ENCODE results near the gene TMPRSS3.

Gene TMPRSS3

DNA sequence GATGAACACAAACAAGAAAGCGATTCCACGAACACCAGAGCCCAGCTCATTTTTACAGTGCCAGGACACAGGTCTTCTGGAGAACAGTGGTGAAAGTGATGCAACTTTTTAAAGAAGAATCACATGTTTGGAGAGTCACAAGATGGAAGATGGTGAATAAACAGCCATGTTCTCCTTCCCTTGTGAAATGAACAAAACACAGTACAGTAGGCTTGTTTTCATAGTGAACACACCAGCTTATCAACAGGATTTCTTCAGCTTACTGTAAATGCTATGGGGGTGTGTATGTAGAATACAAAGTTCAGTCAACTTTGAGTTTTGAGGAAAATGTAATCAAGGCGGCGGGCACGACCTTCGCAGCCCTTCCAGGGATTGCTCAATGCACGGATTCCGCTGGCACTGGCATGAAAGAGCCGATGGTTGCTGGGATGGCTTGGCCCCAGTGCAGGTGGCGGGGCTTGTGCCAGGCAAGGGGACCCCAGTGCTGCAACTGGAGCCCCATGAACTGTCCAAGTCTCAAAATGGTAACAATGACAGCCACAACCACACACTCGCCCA is 9.7 kb downstream of the TMPRSS3 start:
- DNase-seq = no peak

DNA sequence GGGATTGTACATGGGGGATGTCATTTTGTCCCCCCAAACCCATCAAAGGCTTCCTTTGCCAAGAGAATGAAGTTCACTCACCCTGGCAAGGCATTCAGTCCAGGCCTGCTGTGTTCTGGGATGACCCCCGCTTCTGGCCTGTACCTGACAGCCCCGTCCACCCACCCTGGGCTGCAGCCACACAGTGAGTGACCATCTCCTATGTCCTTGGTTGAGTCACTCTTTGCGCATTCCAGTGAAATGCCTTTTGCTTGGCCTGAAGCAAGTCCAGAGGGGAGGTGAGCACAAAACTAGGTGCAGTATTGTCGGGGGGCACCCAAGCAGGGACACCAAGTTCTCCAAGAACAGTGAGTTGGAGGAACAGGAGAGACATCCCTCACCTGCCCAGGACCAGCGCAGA is 10.2 kb downstream of the TMPRSS3 start:
- no peak for DNase-seq

DNA sequence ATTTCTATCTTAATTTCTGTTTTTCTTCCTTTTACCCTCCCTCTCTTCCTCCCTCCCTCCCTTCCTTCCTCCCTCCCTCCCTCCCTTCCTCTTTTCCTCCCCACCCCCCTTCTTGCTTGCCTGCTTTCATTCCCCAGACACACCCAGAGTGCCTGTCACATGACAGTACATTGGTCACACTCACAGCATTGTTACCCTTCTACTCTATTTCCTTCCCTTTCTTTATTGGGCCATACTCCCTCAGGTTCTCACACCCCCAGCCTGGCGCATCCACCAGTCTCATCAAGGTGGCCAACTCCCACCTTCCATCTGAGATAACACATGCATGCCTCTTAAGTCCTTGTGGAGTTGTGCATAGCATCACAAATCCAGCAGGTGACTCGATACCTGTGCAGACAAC is 10.9 kb downstream of the TMPRSS3 start:
- no peak for DNase-seq

DNA sequence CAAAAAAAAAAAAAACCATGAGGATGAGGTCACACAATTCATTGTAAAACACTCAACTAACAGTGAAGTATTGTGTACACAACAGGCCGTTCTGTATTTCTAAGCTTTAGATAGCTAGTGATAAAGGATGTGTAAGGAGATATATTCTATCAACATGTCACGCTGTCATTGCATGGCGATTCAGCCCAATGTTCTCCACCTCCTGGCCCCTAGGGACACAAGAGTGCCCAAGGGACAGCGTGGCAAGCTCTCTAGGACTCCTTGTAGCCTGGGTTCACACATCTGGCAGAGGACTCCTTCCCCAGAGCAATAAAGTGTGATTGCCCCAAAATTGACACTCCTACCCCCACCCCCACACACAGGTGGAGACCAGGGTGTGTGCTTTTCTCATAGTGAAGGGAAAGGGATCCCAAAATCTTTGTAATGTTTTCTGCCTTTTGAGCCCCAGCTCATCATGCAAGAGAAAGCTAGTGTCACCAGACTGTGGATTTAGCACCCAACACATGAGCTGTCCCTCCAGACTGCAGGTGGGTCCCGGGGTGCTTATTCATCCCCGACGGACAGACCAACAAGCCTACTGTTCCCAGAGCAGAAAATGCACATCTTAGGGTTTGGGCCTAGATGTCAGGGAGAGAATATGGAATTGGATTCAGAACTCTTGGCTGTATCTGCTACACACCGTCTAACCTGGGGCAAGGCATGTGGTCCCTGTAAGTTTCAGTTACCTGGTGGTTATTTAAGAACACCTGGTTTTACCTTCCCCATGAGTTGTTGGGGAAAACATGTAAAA is 11.5 kb downstream of the TMPRSS3 start:
- DNase-seq = no peak

DNA sequence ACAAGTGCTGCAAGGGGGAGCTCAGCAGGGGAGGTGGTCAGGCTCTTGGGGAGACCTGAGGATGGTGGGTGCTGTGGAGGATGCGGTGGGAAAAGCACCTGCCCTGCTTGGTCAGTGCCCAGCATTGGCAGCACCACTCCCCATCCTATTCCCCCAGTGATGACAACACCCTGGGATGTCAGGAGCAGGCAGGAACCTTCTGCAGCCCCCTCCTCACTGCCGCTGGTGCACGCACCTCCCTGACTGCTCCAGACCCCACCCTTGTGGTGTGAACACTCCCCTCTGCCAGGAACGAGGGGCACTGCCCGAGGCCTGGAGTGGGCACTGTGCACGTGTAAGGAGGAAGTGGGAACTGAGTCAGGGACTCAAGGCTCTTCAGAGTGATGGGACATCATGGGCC is 12.5 kb downstream of the TMPRSS3 start:
- DNase-seq = no peak

DNA sequence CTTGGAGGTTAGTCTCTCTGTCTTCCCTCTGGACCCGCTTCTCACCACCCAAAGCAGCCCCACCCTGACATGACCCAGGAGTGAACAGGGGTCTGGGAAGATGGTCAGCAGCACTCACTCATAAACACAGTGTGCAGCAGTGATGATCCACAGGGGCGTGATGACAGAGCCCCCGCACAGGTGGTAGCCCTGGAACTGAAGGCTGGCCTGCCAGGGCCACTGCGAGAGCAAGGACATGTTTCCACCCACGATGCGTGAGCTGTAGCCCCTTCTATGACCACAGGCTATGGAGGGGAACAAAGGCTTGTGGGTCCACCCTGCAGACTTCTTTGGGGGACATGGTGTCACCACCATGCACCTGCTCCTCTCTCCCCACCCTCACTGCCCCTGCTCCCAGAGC is 12.9 kb downstream of the TMPRSS3 start:
- no peak for DNase-seq

DNA sequence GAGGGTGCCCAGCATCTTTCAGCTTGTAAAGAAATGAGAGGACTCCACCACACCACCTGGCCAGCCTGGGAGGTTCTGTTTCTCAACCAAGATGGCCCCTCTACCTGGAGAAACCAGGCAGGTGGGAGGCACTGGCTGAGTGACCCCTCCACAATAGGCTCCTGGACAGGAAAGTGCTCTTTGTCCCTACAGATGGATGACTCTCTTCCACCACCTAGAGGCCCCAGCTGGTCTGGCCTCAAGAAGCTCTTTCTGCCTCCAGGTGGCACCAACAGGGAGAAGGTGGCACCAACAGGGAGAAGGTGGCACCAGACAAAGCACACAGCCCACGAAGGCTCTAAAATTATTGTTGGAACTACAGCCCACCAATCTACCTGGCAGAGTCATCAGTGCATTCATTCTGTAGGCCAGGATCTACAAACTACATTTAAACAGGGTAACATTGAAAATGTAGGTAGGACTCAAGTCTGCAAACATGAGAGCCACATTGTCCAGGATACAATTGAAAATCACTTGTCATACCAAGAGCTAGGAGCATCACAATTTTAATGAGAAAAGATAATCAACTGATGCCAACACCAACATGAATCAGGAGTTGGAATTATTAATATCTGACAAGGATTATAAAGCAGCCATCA is 14.4 kb downstream of the TMPRSS3 start:
- no peak for DNase-seq

DNA sequence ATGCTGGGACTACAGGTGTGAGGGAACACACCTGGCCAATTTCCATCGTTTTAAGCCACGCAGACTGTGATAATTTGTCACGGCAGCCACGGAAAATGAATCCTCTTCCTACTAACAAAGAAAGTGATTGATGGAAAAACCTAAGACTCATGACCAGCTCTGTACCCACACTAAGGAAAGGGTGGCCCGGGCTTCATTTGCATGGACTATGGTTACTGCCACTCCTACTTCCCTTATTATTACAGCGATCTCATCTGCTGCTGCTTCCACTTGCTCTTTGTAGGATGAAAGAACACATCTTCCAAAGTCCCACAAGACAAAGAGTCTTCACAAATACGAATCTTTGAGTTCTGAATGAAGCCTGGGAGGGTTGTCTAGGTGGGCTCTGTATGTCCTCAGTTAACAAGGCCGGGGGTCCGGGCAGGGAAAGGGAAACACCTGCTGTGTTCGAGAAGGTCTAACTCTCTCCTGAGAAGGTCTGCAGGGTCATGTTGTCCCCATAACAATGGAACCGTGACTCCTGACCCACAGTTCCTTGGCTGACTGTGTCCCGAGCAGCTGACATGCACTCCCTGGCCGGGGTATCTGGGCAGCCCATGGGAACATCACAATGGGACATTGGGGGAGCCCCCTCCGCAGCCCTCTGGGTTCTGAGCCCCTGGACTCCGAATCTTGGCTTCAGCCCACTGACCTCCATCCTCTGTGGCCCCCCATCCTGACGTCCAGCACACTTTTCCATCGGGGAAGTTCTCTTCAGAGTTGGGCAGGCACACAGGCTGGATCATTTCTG is 16.2 kb downstream of the TMPRSS3 start:
- no peak for DNase-seq

DNA sequence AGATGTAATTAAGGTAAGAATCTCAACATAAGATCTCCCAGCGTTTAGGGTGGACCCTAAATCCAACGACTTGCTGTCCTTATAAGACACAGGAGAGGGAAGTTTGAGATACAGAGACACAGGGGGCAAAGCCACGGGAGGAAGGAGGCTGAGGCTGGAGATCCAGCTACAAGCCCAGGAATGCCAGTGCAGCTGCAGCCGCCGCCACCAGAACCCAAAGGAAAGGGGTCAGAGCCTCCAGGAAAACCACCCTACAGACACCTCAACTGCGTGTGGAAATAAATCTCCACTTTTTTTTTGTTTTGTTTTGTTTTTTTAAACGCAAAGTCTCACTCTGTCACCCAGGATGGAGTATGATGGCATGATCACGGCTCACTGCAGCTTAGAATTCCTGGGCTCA is 17.4 kb downstream of the TMPRSS3 start:
- DNase-seq = no peak

DNA sequence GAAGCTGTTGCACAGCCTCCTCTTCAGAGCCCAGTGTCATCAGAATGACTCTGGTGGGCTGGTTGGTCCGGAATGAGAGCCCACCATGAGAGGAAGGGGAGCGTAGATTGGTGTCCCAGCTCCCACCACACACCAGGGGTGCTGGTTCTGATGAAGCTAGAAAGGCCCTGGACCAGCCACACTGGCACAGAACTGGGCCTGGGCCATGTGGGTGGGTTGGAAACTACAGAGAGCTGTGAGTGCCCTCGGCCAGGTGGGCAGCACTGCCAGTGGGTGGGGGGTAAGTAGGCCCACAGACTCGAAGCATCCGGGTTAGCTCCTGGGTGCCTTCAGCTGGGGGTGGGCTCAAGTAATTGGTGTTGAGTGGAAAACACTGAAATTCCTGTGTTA is 17.9 kb downstream of the TMPRSS3 start:
- no peak for DNase-seq

DNA sequence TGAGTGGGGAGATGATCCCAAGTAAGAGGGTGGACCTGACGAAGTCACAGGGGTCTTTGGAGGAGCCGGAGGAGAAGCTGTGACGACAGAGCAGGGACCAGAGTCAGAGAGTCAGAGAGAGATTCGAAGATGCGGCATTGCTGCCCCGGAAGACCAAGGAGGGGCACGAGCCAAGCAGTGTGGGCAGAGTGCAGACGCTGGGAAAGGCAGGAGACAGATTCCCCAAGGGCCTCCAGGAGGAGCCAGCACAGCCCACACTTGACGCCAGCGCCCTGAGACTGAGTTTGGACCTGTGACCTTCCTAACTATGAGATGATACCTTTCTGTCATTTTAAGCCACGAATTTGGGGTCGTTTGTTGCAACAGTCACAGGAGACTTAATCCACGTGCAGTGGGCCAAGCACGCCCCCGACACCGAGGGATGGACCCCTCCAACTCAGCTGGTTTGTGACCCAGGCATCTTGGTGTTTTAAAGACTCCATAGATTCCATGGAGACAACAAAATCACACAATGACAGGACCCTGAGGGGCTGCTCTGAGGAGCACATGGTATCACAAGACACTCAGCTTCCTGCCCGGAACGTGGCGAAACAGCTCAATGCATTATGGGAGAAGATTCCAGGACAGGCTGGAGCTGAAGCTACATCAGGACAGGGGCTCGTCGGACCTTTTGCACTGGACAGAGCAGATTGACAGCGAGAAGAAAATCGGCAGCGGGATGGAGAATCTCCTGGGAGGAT is 18.5 kb downstream of the TMPRSS3 start:
- DNase-seq = no peak

DNA sequence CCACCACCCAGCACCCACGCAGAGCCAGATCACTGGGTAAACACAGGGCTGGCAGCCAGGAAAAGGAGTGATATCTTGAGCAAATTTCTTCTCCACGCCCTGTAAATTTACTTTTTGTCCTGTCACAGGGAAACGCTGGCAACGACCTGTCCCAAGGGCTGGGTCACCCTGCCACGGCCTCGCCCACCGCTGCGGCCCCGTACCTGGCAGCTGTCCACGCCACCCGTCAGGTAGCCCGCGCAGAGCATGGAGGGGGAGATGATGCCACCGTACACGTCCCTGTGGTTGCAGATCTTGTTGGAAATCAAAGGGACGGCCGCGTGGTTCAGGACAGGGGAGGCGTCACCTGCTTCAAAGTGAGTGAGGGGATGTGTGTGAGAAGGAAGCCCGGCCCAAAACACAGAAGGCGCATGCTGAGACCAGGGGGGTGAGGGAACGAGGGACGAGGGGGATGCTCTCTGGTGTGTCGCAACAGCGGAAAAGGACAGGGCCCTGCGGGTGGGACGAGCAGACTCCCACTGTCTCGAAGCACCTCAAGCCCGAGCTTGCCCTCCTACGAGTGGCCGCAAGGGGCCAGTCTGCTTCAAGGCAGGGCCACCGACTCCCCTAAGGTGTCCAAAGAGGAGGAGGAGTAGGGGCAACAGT is 19.4 kb downstream of the TMPRSS3 start:
- no peak for DNase-seq

DNA sequence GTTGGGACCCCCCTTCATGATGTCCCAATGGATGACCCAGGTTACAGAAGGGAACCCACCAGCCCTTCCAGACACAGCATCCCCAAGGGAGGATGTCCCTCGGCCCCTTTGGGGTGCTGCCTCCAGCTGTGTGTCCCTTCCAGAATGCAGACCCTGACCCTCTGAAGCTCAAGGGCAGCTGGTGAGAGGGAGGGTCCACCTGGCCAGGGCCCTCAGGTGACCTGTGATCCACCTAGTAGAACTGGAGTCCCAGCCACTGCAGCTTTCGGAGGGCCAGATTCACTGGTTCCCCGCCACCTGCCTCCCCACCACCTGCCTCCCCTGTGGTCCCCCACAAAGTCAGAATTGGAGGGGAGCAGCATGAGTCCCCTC is 19.9 kb downstream of the TMPRSS3 start:
- no peak for DNase-seq

DNA sequence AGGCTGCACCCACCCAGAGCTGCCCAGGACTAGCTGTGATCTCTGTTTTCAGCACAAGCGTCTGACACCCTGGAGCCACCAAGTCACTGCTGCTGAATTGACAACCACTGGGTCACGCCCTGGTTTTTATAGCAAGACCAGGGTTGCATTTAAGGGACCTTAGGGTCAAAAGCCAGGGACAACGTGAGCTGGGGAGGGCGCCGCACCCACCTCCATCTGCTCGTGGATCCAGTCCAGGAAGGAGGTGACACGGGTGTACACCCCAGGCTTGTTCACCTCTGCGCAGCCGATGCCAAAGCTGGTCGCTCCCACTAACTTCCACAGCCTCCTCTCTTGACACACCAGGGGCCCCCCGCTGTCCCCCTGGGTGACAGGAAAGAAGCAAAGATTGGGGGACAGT is 20.3 kb downstream of the TMPRSS3 start:
- DNase-seq = no peak

DNA sequence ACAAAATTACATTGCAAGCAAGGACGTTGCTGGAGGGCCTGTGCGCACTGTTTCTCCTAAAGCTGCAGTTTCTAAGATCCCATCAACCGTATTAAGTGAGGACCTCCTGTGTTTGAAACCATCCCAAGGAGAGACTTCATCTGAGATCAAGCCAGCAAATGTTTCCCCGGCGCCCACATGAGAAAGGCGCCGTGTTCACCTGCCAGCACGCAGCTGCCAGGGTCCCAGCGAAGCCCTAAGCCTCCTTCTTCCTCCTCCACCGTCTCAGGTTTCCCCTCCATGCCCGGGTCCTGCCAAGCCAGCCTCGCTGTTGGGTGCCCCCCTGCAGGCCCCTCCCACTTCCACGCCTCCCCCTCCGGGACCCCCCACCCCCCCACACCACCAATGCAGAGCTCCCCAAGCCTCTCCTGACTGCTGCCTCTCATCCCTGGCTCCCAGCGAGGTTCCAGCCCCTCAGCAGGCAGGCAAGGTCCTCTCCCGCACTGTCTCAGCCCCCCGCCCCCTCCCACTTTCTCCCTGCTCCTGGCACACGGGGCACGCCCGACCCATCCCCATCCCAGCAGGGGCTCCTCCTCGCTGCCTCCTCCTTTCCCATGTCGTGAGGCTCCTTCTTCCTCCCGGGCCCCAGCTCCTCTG is 20.9 kb downstream of the TMPRSS3 start:
- no peak for DNase-seq

DNA sequence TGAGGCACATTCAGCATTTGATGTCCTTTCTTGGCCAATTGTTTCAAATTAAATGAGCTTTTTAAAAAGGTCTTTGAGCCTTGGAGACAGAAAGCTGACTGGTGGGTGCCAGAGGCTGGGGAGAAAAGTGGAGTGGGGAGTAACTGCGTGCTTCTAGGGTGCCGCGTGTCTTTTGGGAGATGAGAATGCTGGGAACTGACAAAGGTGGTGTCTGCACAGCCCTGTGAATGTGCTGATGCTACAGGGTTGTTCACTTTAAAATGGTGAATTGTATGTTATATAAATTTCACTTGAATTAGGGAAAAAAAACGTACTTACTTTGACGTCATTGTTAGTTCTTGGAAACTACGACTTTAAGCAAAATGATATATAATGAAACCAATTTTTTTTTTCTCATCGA is 21.4 kb downstream of the TMPRSS3 start:
- DNase-seq = no peak

DNA sequence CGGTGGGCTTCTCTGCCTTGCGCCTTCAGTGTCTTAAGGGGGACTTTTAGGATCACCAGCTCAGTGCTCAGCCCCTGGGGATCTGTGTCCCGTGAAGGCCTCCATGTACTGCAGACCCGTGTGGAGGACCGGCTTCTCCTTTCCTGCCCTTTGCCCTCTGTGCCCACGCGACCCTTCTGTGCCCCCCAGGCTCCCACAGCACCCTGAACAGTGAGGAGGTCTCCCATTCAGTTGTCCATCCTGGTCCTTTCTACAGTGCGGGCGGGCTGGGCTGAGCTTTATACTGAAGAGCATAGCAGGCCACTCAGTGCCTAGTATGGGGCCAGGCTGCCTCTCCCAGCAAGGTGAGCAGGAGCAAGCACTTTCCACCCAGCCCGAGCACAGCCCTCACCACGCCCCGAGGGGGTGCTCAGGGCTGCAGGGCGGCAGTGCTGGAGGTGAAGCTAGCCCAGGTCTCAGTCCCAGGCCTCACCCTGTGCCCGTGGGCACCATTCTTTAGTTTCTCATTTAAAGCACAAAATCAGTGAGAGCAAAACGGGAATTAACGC is 21.9 kb downstream of the TMPRSS3 start:
- DNase-seq = no peak

DNA sequence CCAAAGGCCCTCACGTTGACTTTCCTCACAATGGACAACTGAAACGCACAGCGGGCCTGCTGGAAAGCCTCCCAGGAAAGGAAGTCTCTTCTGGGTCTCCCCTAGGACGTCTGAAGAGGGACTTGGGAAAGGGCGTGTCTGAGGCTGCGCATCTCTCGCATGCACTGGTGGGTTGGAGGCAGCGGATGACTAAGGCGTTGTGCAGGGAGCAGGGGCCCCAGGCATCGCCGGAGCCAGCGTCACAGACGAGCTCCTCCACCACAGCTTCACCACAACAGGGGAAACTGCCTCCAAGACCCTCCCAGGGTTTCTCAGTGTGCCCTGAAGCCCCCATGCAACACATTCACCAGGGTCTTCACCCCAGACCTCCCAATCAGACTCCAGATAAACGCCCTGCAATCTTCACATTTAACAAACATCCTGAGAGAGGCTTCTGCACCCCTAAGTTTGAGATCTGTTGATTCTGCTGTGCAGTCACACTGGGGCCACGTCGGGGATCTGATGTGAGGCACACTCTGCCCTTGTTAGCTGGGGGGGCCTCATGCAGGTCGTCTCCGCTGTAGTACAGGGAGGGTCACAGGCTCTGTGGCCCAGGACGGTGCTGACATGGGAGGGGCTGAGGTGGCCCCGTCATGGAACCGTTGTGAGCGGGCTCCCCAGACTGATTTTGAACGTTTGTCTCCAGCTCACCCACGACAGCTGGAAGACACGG is 22.5 kb downstream of the TMPRSS3 start:
- DNase-seq = no peak

DNA sequence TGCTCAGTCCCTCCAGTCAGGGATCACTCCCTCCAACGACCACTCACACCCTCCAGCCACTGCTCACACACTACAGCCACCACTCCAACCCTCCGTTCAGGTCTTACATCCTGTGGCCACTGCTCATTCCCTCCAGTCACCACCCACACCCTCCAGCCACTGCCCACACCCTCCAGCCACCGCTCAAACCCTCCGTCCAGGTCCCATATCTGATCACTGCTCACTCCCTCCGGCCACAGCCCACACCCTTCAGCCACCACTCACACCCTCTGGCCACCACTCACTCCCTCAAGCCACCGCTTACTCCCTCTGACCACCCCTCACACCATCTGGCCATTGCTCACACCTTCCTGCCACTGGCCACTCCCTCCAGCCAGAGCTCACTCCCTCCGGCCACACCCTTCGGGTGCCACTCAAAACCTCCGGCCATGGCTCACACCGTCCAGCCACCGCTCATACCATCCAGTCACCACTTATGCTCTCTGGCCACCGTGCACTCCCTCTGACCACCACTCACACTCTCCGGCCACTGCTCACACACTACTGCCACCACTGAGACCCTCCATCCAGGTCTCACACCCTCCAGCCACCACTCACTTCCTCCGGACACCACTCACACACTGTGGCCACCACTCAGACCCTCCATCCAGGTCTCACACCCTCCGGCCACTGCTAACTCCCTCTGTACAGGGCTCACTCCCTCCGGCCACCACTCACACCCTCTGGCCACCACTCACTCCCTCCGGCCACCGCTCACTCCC is 24.8 kb downstream of the TMPRSS3 start:
- DNase-seq = no peak

DNA sequence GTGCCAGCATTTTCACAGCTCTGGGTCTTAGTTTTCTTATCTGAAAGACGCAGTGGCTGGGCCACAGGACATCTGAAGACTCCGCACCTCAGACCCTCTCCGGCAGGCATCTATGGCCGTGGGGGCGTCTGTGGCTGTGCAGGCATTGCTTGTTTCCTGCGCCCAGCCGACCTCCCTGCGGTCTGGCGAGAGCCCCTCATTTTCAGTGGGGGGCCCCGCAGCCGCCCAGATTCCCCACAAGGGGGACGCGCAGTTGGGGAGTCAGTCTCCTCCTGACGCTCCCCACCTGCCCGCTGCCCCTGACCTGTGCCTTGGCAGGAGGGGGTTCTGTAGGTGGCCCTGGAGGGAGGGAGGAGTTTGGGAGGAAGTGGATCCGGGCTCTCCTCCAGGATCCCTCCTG is 26.0 kb downstream of the TMPRSS3 start:
- no peak for DNase-seq
